OCI-LY3 (cell line): ENCODE data around the gene ACADM.
"Not testable (repeated sequence)": the region's sequence is repeated elsewhere in the genome, so short reads cannot be mapped to it uniquely, and the experiment has no call there.

Experiments
- H2AFZ ChIP-seq: fragments of 200-600, 300-600 bp; shearing (Covaris generic); 2 replicates; pipeline ENCODE4 v1.6.0; 2014; ENCODE audit warnings: antibody characterized with exemption, low read depth, low read length
- H3K27ac ChIP-seq: fragments of 200-600, 300-600 bp; sonication (generic); 2 replicates; pipeline ENCODE4 v1.5.1; 2014; ENCODE audit warnings: mild to moderate bottlenecking, low read length, moderate library complexity, mixed read lengths
- H3K27me3 ChIP-seq: fragments of 200-600, 300-600 bp; sonication (generic); 2 replicates; pipeline ENCODE4 v1.6.1; 2014; ENCODE audit warnings: low read depth, low read length, mixed read lengths
- H3K36me3 ChIP-seq: fragments of 200-600, 300-600 bp; sonication (generic); replicated peaks from 2 replicates; pipeline ENCODE3; 2014; ENCODE audit warnings: low read depth, low read length, mixed read lengths
- H3K4me1 ChIP-seq: fragments of 300-600, 200-600 bp; sonication (generic); 2 replicates; pipeline ENCODE4 v1.6.1; 2014; ENCODE audit warnings: low read length, mixed read lengths
- H3K4me2 ChIP-seq: fragments of 200-600, 300-600 bp; sonication (generic); 2 replicates; pipeline ENCODE4 v1.6.1; 2014; ENCODE audit warnings: low read length, mixed read lengths
- H3K4me3 ChIP-seq: fragments of 300-600, 200-600 bp; sonication (generic); 2 replicates; pipeline ENCODE4 v1.5.1; 2014; ENCODE audit warnings: antibody characterized with exemption, mild to moderate bottlenecking, low read length, moderate library complexity
- H3K79me2 ChIP-seq: fragments of 300-600, 200-600 bp; shearing (Covaris generic); 2 replicates; pipeline ENCODE4 v1.6.1; 2014; ENCODE audit warnings: mild to moderate bottlenecking, low read length, mixed read lengths
- H3K9ac ChIP-seq: fragments of 300-600, 200-600 bp; shearing (Covaris generic); 2 replicates; pipeline ENCODE4 v1.6.0; 2014; ENCODE audit warnings: mild to moderate bottlenecking, low read length, moderate library complexity
- H3K9me3 ChIP-seq: fragments of 200-600, 300-600 bp; shearing (Covaris generic); 2 replicates; pipeline ENCODE4 v1.6.1; 2014; ENCODE audit warnings: low read length, mixed read lengths; ENCODE audit not compliant: insufficient read depth
- H4K20me1 ChIP-seq: fragments of 200-600, 300-600 bp; sonication (generic); 2 replicates; pipeline ENCODE4 v1.6.1; 2016; ENCODE audit warnings: low read length, mixed read lengths; ENCODE audit not compliant: insufficient read depth
- CTCF ChIP-seq: fragments of 200-600, 300-600 bp; sonication (generic); IDR thresholded peaks from 2 replicates; pipeline ENCODE4 v1.5.1; 2014; ENCODE audit warnings: antibody characterized with exemption, low read length, low read depth
- EZH2phosphoT487 ChIP-seq: fragments of 200-600 bp; shearing (Covaris generic); IDR thresholded peaks from 2 replicates; pipeline ENCODE4 v1.6.1; 2018; ENCODE audit warnings: antibody characterized with exemption, mixed run types, low read depth

Gene ACADM

GRCh38 chr1:75724472-75725022, at the start of gene ACADM:
ACADM (plus strand) TSS chr1:75724709; CDS start chr1:75724788, 79 bp downstream.
- peak within 1 kb of the TSS; percentile 99 for H3K4me3 ChIP-seq
- no peaks in the 10 kb centered on the region for H3K9me3 ChIP-seq
- H3K4me2 ChIP-seq = peak within 1 kb of the TSS; percentile 81
- H2AFZ ChIP-seq = peak within 1 kb of the TSS; percentile 71
- H3K27me3 ChIP-seq = no peaks in the 10 kb centered on the region
- H3K79me2 ChIP-seq = peaks cover 24% of the 10 kb centered on the region
- H3K4me1 ChIP-seq = peaks cover 28% of the 10 kb centered on the region
- H4K20me1 ChIP-seq = 0 out of 2 replicates have a peak, but pooled peaks cover 3% of the 10 kb centered on the region
- peak within 1 kb of the TSS; percentile 86 for H3K9ac ChIP-seq
- H3K36me3 ChIP-seq = no peaks in the 10 kb centered on the region
- TF ChIP-seq EZH2phosphoT487 (no peak), CTCF (no peak)
- H3K27ac ChIP-seq = peak within 1 kb of the TSS; percentile 61

- Histone ChIP-seq H3K36me3 (no peaks in the 10 kb centered on the region), H2AFZ (no peak overlapping the region), H3K27me3 (no peaks in the 10 kb centered on the region), H3K27ac (no peak overlapping the region), H4K20me1 (no peaks in the 10 kb centered on the region), H3K9ac (no peak overlapping the region), H3K4me1 (no peaks in the 10 kb centered on the region), H3K9me3 (no peaks in the 10 kb centered on the region), H3K4me3 (no peak overlapping the region), H3K4me2 (no peak overlapping the region), H3K79me2 (no peaks in the 10 kb centered on the region)
- TF ChIP-seq CTCF (no peak), EZH2phosphoT487 (no peak)
Observed at GRCh38 chr1:75677443-75677842, 47.1 kb upstream of the ACADM start.

GRCh38 chr1:75677964-75678363, 46.5 kb upstream of the ACADM start:
- H3K4me2 ChIP-seq, H3K9me3 ChIP-seq, H3K36me3 ChIP-seq, H3K9ac ChIP-seq, H3K4me1 ChIP-seq, H3K4me3 ChIP-seq, H3K27me3 ChIP-seq, H3K79me2 ChIP-seq, H4K20me1 ChIP-seq, H3K27ac ChIP-seq, H2AFZ ChIP-seq: not testable (repeated sequence)

- H3K9ac ChIP-seq = no peak overlapping the region
- no peaks in the 10 kb centered on the region for H4K20me1 ChIP-seq
- H3K79me2 ChIP-seq = no peaks in the 10 kb centered on the region
- H3K4me2 ChIP-seq = no peak overlapping the region
- H3K36me3 ChIP-seq = no peaks in the 10 kb centered on the region
- TF ChIP-seq CTCF (no peak), EZH2phosphoT487 (no peak)
- H2AFZ ChIP-seq = no peak overlapping the region
- no peaks in the 10 kb centered on the region for H3K4me1 ChIP-seq
- H3K27ac ChIP-seq = no peak overlapping the region
- H3K4me3 ChIP-seq = no peak overlapping the region
- H3K9me3 ChIP-seq = no peaks in the 10 kb centered on the region
- H3K27me3 ChIP-seq = no peaks in the 10 kb centered on the region
Observed at GRCh38 chr1:75690547-75690946, 34.0 kb upstream of the ACADM start.

- Histone ChIP-seq H3K9ac (no peak overlapping the region), H3K9me3 (no peaks in the 10 kb centered on the region), H3K27ac (no peak overlapping the region), H3K36me3 (no peaks in the 10 kb centered on the region), H2AFZ (no peak overlapping the region), H4K20me1 (no peaks in the 10 kb centered on the region), H3K27me3 (no peaks in the 10 kb centered on the region), H3K4me3 (no peak overlapping the region), H3K4me1 (no peaks in the 10 kb centered on the region), H3K79me2 (no peaks in the 10 kb centered on the region), H3K4me2 (no peak overlapping the region)
- no peak for TF ChIP-seq EZH2phosphoT487
- no peak for TF ChIP-seq CTCF
Observed at GRCh38 chr1:75693551-75693950, 31.0 kb upstream of the ACADM start.
